SJCRH30 (cell line): ENCODE data around the gene KIAA0408. TPM values are rescaled to one million over a fixed set of nuclear protein-coding genes. Genes with fewer than 3 reads are reported as not detected.
A peak's percentile ranks its signal among the peaks of the same experiment; 100 is the strongest.
"Not testable (repeated sequence)": the region's sequence is repeated elsewhere in the genome, so short reads cannot be mapped to it uniquely, and the experiment has no call there.

Source experiments
- DNase-seq, 2 experiments: peaks; one replicate each; pipeline ENCODE4 v3.0.0-alpha.2; 2015 to 2020
- H3K27ac ChIP-seq: fragments of 250-450 bp; sonication (Bioruptor Pico); 2 replicates; pipeline ENCODE4 v1.5.1; 2020; ENCODE audit warnings: mild to moderate bottlenecking, moderate library complexity
- H3K27me3 ChIP-seq: fragments of 250-450 bp; sonication (Bioruptor Pico); 2 replicates; pipeline ENCODE4 v1.5.1; 2020; ENCODE audit warnings: mild to moderate bottlenecking, moderate library complexity
- H3K36me3 ChIP-seq: fragments of 250-450 bp; sonication (Bioruptor Pico); 2 replicates; pipeline ENCODE4 v1.5.1; 2020; ENCODE audit warnings: mild to moderate bottlenecking, moderate library complexity
- H3K4me1 ChIP-seq: fragments of 250-450 bp; sonication (Bioruptor Pico); 2 replicates; pipeline ENCODE4 v1.5.1; 2020; ENCODE audit warnings: mild to moderate bottlenecking, moderate library complexity
- H3K4me3 ChIP-seq: fragments of 250-450 bp; sonication (Bioruptor Pico); 2 replicates; pipeline ENCODE4 v1.5.1; 2020; ENCODE audit warnings: mild to moderate bottlenecking, moderate library complexity
- H3K9me3 ChIP-seq: fragments of 250-450 bp; sonication (Bioruptor Pico); replicated peaks from 2 replicates; pipeline ENCODE4 v1.5.1; 2020; ENCODE audit warnings: mild to moderate bottlenecking, moderate library complexity
- total RNA-seq: library from RNA; depleted of rRNA; stranded (reverse); fragments of >200 nt; shearing (Covaris generic); gene quantifications from 2 replicates; pipeline ENCODE4 v1.2.3, GENCODE V29; 2014

Gene KIAA0408
- total RNA-seq, 1 experiment from 2014 or later, result 2.5 TPM

GRCh38 chr6:127453845-127454619 lies 5.2 kb downstream of the KIAA0408 start:
- Histone ChIP-seq H3K4me3 (no peak overlapping the region), H3K36me3 (no peaks in the 10 kb centered on the region), H3K9me3 (no peaks in the 10 kb centered on the region), H3K27me3 (no peaks in the 10 kb centered on the region), H3K4me1 (peaks cover 9% of the 10 kb centered on the region), H3K27ac (no peak overlapping the region)
- no peak for DNase-seq

GRCh38 chr6:127452803-127453202 lies 6.4 kb downstream of the KIAA0408 start:
- no peaks in the 10 kb centered on the region for H3K27me3 ChIP-seq
- no peaks in the 10 kb centered on the region for H3K36me3 ChIP-seq
- no peak for DNase-seq
- peaks cover 5% of the 10 kb centered on the region for H3K4me1 ChIP-seq
- H3K27ac ChIP-seq, result no peak overlapping the region
- no peak overlapping the region for H3K4me3 ChIP-seq
- no peaks in the 10 kb centered on the region for H3K9me3 ChIP-seq

GRCh38 chr6:127451388-127451787 lies 7.8 kb downstream of the KIAA0408 start:
- H3K4me1 ChIP-seq, result peaks cover 7% of the 10 kb centered on the region
- no peak for DNase-seq
- no peaks in the 10 kb centered on the region; the same call in 1 of the 2 replicates for H3K36me3 ChIP-seq
- H3K27me3 ChIP-seq, result no peaks in the 10 kb centered on the region
- H3K4me3 ChIP-seq, result no peak overlapping the region
- no peak overlapping the region for H3K27ac ChIP-seq
- H3K9me3 ChIP-seq, result no peaks in the 10 kb centered on the region

- Histone ChIP-seq H3K4me3 (no peak overlapping the region), H3K27ac (no peak overlapping the region), H3K4me1 (peaks cover 11% of the 10 kb centered on the region), H3K9me3 (no peaks in the 10 kb centered on the region), H3K36me3 (no peaks in the 10 kb centered on the region; the same call in 1 of the 2 replicates), H3K27me3 (no peaks in the 10 kb centered on the region)
- DNase-seq, result no peak
Measured at GRCh38 chr6:127447780-127448179, 11.4 kb downstream of the KIAA0408 start.

- Histone ChIP-seq H3K9me3 (no peaks in the 10 kb centered on the region), H3K27me3 (no peaks in the 10 kb centered on the region), H3K4me3 (no peak overlapping the region), H3K27ac (peak overlapping the region; percentile 39; the same call in 1 of the 2 replicates), H3K4me1 (peaks cover 11% of the 10 kb centered on the region), H3K36me3 (no peaks in the 10 kb centered on the region; the same call in 1 of the 2 replicates)
- peak; percentile 13 to 32 for DNase-seq
Measured at GRCh38 chr6:127446356-127446755, 12.8 kb downstream of the KIAA0408 start.

- Histone ChIP-seq H3K4me1 (peaks cover 9% of the 10 kb centered on the region), H3K4me3 (no peak overlapping the region), H3K36me3 (no peaks in the 10 kb centered on the region; the same call in 1 of the 2 replicates), H3K27me3 (no peaks in the 10 kb centered on the region), H3K27ac (no peak overlapping the region), H3K9me3 (no peaks in the 10 kb centered on the region)
- no peak for DNase-seq
Measured at GRCh38 chr6:127441881-127442280, 17.3 kb downstream of the KIAA0408 start.

- no peaks in the 10 kb centered on the region for H3K36me3 ChIP-seq
- no peaks in the 10 kb centered on the region for H3K4me1 ChIP-seq
- no peak overlapping the region for H3K4me3 ChIP-seq
- H3K27ac ChIP-seq, result no peak overlapping the region
- no peaks in the 10 kb centered on the region for H3K9me3 ChIP-seq
- no peaks in the 10 kb centered on the region for H3K27me3 ChIP-seq
- no peak for DNase-seq
Measured at GRCh38 chr6:127439718-127440117, 19.5 kb downstream of the KIAA0408 start.

GRCh38 chr6:127436578-127437110 lies 22.5 kb downstream of the KIAA0408 start:
- Histone ChIP-seq H3K27ac (no peak overlapping the region), H3K36me3 (no peaks in the 10 kb centered on the region), H3K4me1 (no peaks in the 10 kb centered on the region), H3K27me3 (no peaks in the 10 kb centered on the region), H3K9me3 (no peaks in the 10 kb centered on the region), H3K4me3 (no peak overlapping the region)
- peak in 1 of 2 experiments; percentile 12 for DNase-seq

GRCh38 chr6:127435626-127436220 lies 23.5 kb downstream of the KIAA0408 start:
- no peaks in the 10 kb centered on the region for H3K36me3 ChIP-seq
- no peak for DNase-seq
- no peak overlapping the region for H3K4me3 ChIP-seq
- no peak overlapping the region for H3K27ac ChIP-seq
- no peaks in the 10 kb centered on the region for H3K9me3 ChIP-seq
- no peaks in the 10 kb centered on the region for H3K4me1 ChIP-seq
- H3K27me3 ChIP-seq, result no peaks in the 10 kb centered on the region

- H3K36me3 ChIP-seq, result no peaks in the 10 kb centered on the region
- no peak overlapping the region for H3K4me3 ChIP-seq
- H3K4me1 ChIP-seq, result no peaks in the 10 kb centered on the region
- no peaks in the 10 kb centered on the region for H3K27me3 ChIP-seq
- H3K27ac ChIP-seq, result no peak overlapping the region
- H3K9me3 ChIP-seq, result no peaks in the 10 kb centered on the region
- DNase-seq, result no peak
Measured at GRCh38 chr6:127434651-127435050, 24.5 kb downstream of the KIAA0408 start.

- not testable (repeated sequence) for H3K9me3 ChIP-seq, H3K27ac ChIP-seq, H3K4me1 ChIP-seq, H3K4me3 ChIP-seq, H3K36me3 ChIP-seq, DNase-seq, H3K27me3 ChIP-seq
Measured at GRCh38 chr6:127428562-127428961, 30.6 kb downstream of the KIAA0408 start.

GRCh38 chr6:127423921-127424320 lies 35.3 kb downstream of the KIAA0408 start:
- H3K4me3 ChIP-seq, result no peak overlapping the region
- DNase-seq, result no peak
- no peaks in the 10 kb centered on the region for H3K9me3 ChIP-seq
- H3K27ac ChIP-seq, result no peak overlapping the region
- H3K27me3 ChIP-seq, result no peaks in the 10 kb centered on the region
- H3K36me3 ChIP-seq, result no peaks in the 10 kb centered on the region
- peaks cover 5% of the 10 kb centered on the region; the same call in 1 of the 2 replicates for H3K4me1 ChIP-seq

- not testable (repeated sequence) for H3K27ac ChIP-seq, DNase-seq
Measured at GRCh38 chr6:127421164-127421563, 38.0 kb downstream of the KIAA0408 start.

GRCh38 chr6:127420556-127420955 lies 38.6 kb downstream of the KIAA0408 start:
- peak; percentile 64 to 82 for DNase-seq
- Histone ChIP-seq H3K27ac (peak overlapping the region; percentile 15; the same call in 1 of the 2 replicates), H3K27me3 (no peaks in the 10 kb centered on the region), H3K4me3 (no peak overlapping the region), H3K4me1 (peaks cover 5% of the 10 kb centered on the region; the same call in 1 of the 2 replicates), H3K36me3 (no peaks in the 10 kb centered on the region), H3K9me3 (no peaks in the 10 kb centered on the region)

More at GRCh38 chr6:127421164-127421563, 38.0 kb downstream of the KIAA0408 start:
- H3K36me3 ChIP-seq, H3K27me3 ChIP-seq, H3K9me3 ChIP-seq, H3K4me1 ChIP-seq, H3K4me3 ChIP-seq: not testable (repeated sequence)

- Histone ChIP-seq H3K27ac (no peak overlapping the region), H3K4me1 (no peaks in the 10 kb centered on the region), H3K36me3 (no peaks in the 10 kb centered on the region), H3K27me3 (no peaks in the 10 kb centered on the region), H3K4me3 (no peak overlapping the region), H3K9me3 (no peaks in the 10 kb centered on the region)
- DNase-seq, result peak in 1 of 2 experiments; percentile 13
Measured at GRCh38 chr6:127415096-127415495, 44.1 kb downstream of the KIAA0408 start.
